Mesodermal cell (in vitro differentiated cells): Measurements from ENCODE around the gene TFDP3.

Source experiments
- H3K27ac ChIP-seq: 2 replicates; pipeline ENCODE4 v1.7.0; 2013; ENCODE audit warnings: mild to moderate bottlenecking, low read depth, low read length, moderate library complexity; ENCODE audit not compliant: severe bottlenecking
- H3K36me3 ChIP-seq: 2 replicates; pipeline ENCODE4 v1.7.1; 2013; ENCODE audit warnings: mild to moderate bottlenecking, low read length, moderate library complexity; ENCODE audit not compliant: control insufficient read depth, insufficient read depth
- H3K4me1 ChIP-seq: one replicate; pipeline ENCODE4 v1.7.1; 2013; ENCODE audit warnings: mild to moderate bottlenecking, low read length; ENCODE audit not compliant: insufficient read depth, control insufficient read depth, poor library complexity, severe bottlenecking
- H3K4me3 ChIP-seq: 2 replicates; pipeline ENCODE4 v1.7.0; 2013; ENCODE audit warnings: low read length, control low read depth, mild to moderate bottlenecking; ENCODE audit not compliant: insufficient read depth, poor library complexity, severe bottlenecking; ENCODE audit errors: extremely low read depth
- H3K9me3 ChIP-seq: 2 replicates; pipeline ENCODE4 v1.7.1; 2013; ENCODE audit warnings: mild to moderate bottlenecking, low read length, moderate library complexity; ENCODE audit not compliant: control insufficient read depth
- WGBS, 2 experiments: methylation state at CpG; one replicate each; pipeline ENCODE4 v1.1.5; 2013; ENCODE audit warnings: missing lambda C conversion rate in 2 of 2; ENCODE audit not compliant: insufficient coverage in 2 of 2; 5-methylcytosine and 5-hydroxymethylcytosine counted together

Gene TFDP3

GRCh38 chrX:133188631-133189030 is 29.5 kb downstream of the TFDP3 start:
- Histone ChIP-seq H3K4me1 (no peaks in the 10 kb centered on the region), H3K27ac (no peak overlapping the region), H3K36me3 (no peaks in the 10 kb centered on the region), H3K4me3 (no peak overlapping the region), H3K9me3 (no peaks in the 10 kb centered on the region)
- WGBS, 2 experiments: no CpG with 5 or more reads among the region's 3 CpGs

- 80 to 100% methylated on average over 1 of the region's 2 CpGs for WGBS, 2 experiments
- no peak overlapping the region for H3K4me3 ChIP-seq
- no peaks in the 10 kb centered on the region for H3K36me3 ChIP-seq
- no peaks in the 10 kb centered on the region for H3K9me3 ChIP-seq
- no peak overlapping the region for H3K27ac ChIP-seq
- no peaks in the 10 kb centered on the region for H3K4me1 ChIP-seq
These were observed 32.2 kb downstream of the TFDP3 start for GRCh38 chrX:133185938-133186337.

- Histone ChIP-seq H3K4me3 (no peak overlapping the region), H3K9me3 (no peaks in the 10 kb centered on the region), H3K36me3 (no peaks in the 10 kb centered on the region), H3K4me1 (no peaks in the 10 kb centered on the region), H3K27ac (no peak overlapping the region)
- WGBS, 2 experiments: 83% methylated on average over 3 of the region's 4 CpGs; no CpG with 5 or more reads in 1 of the 2 experiments
These were observed 33.0 kb downstream of the TFDP3 start for GRCh38 chrX:133185119-133185518.

- WGBS, 2 experiments: no CpG with 5 or more reads among the region's 2 CpGs
These were observed 34.3 kb downstream of the TFDP3 start for GRCh38 chrX:133183806-133184205.

GRCh38 chrX:133179500-133179899 is 38.7 kb downstream of the TFDP3 start:
- H3K36me3 ChIP-seq: no peaks in the 10 kb centered on the region
- WGBS, 2 experiments: no CpG with 5 or more reads among the region's 3 CpGs
- H3K9me3 ChIP-seq: no peaks in the 10 kb centered on the region
- no peak overlapping the region for H3K4me3 ChIP-seq
- no peaks in the 10 kb centered on the region for H3K4me1 ChIP-seq
- H3K27ac ChIP-seq: no peak overlapping the region

More at GRCh38 chrX:133183806-133184205, 34.3 kb downstream of the TFDP3 start:
- Histone ChIP-seq H3K36me3 (no peaks in the 10 kb centered on the region), H3K9me3 (no peaks in the 10 kb centered on the region), H3K4me3 (no peak overlapping the region), H3K4me1 (no peaks in the 10 kb centered on the region), H3K27ac (no peak overlapping the region)

GRCh38 chrX:133177202-133177601 is 41.0 kb downstream of the TFDP3 start:
- no peaks in the 10 kb centered on the region for H3K36me3 ChIP-seq
- WGBS, 2 experiments: 86% methylated on average over 2 of the region's 2 CpGs; no CpG with 5 or more reads in 1 of the 2 experiments
- H3K4me3 ChIP-seq: no peak overlapping the region
- no peak overlapping the region for H3K27ac ChIP-seq
- H3K9me3 ChIP-seq: no peaks in the 10 kb centered on the region
- no peaks in the 10 kb centered on the region for H3K4me1 ChIP-seq

- Histone ChIP-seq H3K4me3 (no peak overlapping the region), H3K27ac (no peak overlapping the region)
- WGBS, 2 experiments: no CpG with 5 or more reads among the region's 2 CpGs
These were observed 42.5 kb downstream of the TFDP3 start for GRCh38 chrX:133175605-133176004.

GRCh38 chrX:133175162-133175561 is 43.0 kb downstream of the TFDP3 start:
- Histone ChIP-seq H3K4me3 (no peak overlapping the region), H3K4me1 (no peaks in the 10 kb centered on the region), H3K36me3 (no peaks in the 10 kb centered on the region), H3K9me3 (no peaks in the 10 kb centered on the region), H3K27ac (no peak overlapping the region)
- no CpG with 5 or more reads among the region's 2 CpGs for WGBS, 2 experiments

More at GRCh38 chrX:133175605-133176004, 42.5 kb downstream of the TFDP3 start:
- Histone ChIP-seq H3K4me1 (no peaks in the 10 kb centered on the region), H3K9me3 (no peaks in the 10 kb centered on the region), H3K36me3 (no peaks in the 10 kb centered on the region)

- H3K4me1 ChIP-seq: no peaks in the 10 kb centered on the region
- H3K36me3 ChIP-seq: no peaks in the 10 kb centered on the region
- H3K4me3 ChIP-seq: no peak overlapping the region
- H3K27ac ChIP-seq: peak overlapping the region; percentile 1
- WGBS, 2 experiments: no CpG with 5 or more reads among the region's 1 CpG
- H3K9me3 ChIP-seq: no peaks in the 10 kb centered on the region
These were observed 46.0 kb downstream of the TFDP3 start for GRCh38 chrX:133171962-133172708.
